OCI-LY3 (cell line): Measurements from ENCODE around the gene DAB1.
A peak's percentile ranks its signal among the peaks of the same experiment; 100 is the strongest.

Experiments
- H2AFZ ChIP-seq: fragments of 200-600, 300-600 bp; shearing (Covaris generic); 2 replicates; pipeline ENCODE4 v1.6.0; 2014; ENCODE audit warnings: antibody characterized with exemption, low read depth, low read length
- H3K27ac ChIP-seq: fragments of 200-600, 300-600 bp; sonication (generic); 2 replicates; pipeline ENCODE4 v1.5.1; 2014; ENCODE audit warnings: mild to moderate bottlenecking, low read length, moderate library complexity, mixed read lengths
- H3K27me3 ChIP-seq: fragments of 200-600, 300-600 bp; sonication (generic); 2 replicates; pipeline ENCODE4 v1.6.1; 2014; ENCODE audit warnings: low read depth, low read length, mixed read lengths
- H3K36me3 ChIP-seq: fragments of 200-600, 300-600 bp; sonication (generic); replicated peaks from 2 replicates; pipeline ENCODE3; 2014; ENCODE audit warnings: low read depth, low read length, mixed read lengths
- H3K4me1 ChIP-seq: fragments of 300-600, 200-600 bp; sonication (generic); 2 replicates; pipeline ENCODE4 v1.6.1; 2014; ENCODE audit warnings: low read length, mixed read lengths
- H3K4me2 ChIP-seq: fragments of 200-600, 300-600 bp; sonication (generic); 2 replicates; pipeline ENCODE4 v1.6.1; 2014; ENCODE audit warnings: low read length, mixed read lengths
- H3K4me3 ChIP-seq: fragments of 300-600, 200-600 bp; sonication (generic); 2 replicates; pipeline ENCODE4 v1.5.1; 2014; ENCODE audit warnings: antibody characterized with exemption, mild to moderate bottlenecking, low read length, moderate library complexity
- H3K79me2 ChIP-seq: fragments of 300-600, 200-600 bp; shearing (Covaris generic); 2 replicates; pipeline ENCODE4 v1.6.1; 2014; ENCODE audit warnings: mild to moderate bottlenecking, low read length, mixed read lengths
- H3K9ac ChIP-seq: fragments of 300-600, 200-600 bp; shearing (Covaris generic); 2 replicates; pipeline ENCODE4 v1.6.0; 2014; ENCODE audit warnings: mild to moderate bottlenecking, low read length, moderate library complexity
- H3K9me3 ChIP-seq: fragments of 200-600, 300-600 bp; shearing (Covaris generic); 2 replicates; pipeline ENCODE4 v1.6.1; 2014; ENCODE audit warnings: low read length, mixed read lengths; ENCODE audit not compliant: insufficient read depth
- H4K20me1 ChIP-seq: fragments of 200-600, 300-600 bp; sonication (generic); 2 replicates; pipeline ENCODE4 v1.6.1; 2016; ENCODE audit warnings: low read length, mixed read lengths; ENCODE audit not compliant: insufficient read depth
- EZH2phosphoT487 ChIP-seq: fragments of 200-600 bp; shearing (Covaris generic); IDR thresholded peaks from 2 replicates; pipeline ENCODE4 v1.6.1; 2018; ENCODE audit warnings: antibody characterized with exemption, mixed run types, low read depth
- TF ChIP-seq, protein P1 (sequence below): fragments of 200-600, 300-600 bp; sonication (generic); IDR thresholded peaks from 2 replicates; pipeline ENCODE4 v1.5.1; 2014; ENCODE audit warnings: antibody characterized with exemption, low read length, low read depth

The DAB1 gene

GRCh38 chr1:57158604-57158998 lies 265.3 kb downstream of the DAB1 start:
- TF ChIP-seq, protein P1, sequence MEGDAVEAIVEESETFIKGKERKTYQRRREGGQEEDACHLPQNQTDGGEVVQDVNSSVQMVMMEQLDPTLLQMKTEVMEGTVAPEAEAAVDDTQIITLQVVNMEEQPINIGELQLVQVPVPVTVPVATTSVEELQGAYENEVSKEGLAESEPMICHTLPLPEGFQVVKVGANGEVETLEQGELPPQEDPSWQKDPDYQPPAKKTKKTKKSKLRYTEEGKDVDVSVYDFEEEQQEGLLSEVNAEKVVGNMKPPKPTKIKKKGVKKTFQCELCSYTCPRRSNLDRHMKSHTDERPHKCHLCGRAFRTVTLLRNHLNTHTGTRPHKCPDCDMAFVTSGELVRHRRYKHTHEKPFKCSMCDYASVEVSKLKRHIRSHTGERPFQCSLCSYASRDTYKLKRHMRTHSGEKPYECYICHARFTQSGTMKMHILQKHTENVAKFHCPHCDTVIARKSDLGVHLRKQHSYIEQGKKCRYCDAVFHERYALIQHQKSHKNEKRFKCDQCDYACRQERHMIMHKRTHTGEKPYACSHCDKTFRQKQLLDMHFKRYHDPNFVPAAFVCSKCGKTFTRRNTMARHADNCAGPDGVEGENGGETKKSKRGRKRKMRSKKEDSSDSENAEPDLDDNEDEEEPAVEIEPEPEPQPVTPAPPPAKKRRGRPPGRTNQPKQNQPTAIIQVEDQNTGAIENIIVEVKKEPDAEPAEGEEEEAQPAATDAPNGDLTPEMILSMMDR = no peak
- no peak for TF ChIP-seq EZH2phosphoT487
- Histone ChIP-seq H3K27ac (no peak overlapping the region), H4K20me1 (no peaks in the 10 kb centered on the region), H3K4me1 (peaks cover 12% of the 10 kb centered on the region), H3K9me3 (no peaks in the 10 kb centered on the region), H3K27me3 (0 out of 2 replicates have a peak, but pooled peaks cover 6% of the 10 kb centered on the region), H3K79me2 (no peaks in the 10 kb centered on the region), H3K9ac (no peak overlapping the region), H3K4me3 (no peak overlapping the region), H2AFZ (no peak overlapping the region), H3K4me2 (no peak overlapping the region), H3K36me3 (no peaks in the 10 kb centered on the region)

GRCh38 chr1:57157818-57158603 lies 265.8 kb downstream of the DAB1 start:
- Histone ChIP-seq H4K20me1 (no peaks in the 10 kb centered on the region), H3K27ac (no peak overlapping the region), H3K27me3 (0 out of 2 replicates have a peak, but pooled peaks cover 6% of the 10 kb centered on the region), H3K36me3 (no peaks in the 10 kb centered on the region), H3K4me1 (peaks cover 12% of the 10 kb centered on the region), H3K79me2 (no peaks in the 10 kb centered on the region), H3K9me3 (no peaks in the 10 kb centered on the region), H3K4me3 (peak overlapping the region; percentile 14; the same call in 1 of the 2 replicates), H3K9ac (no peak overlapping the region), H3K4me2 (peak overlapping the region; percentile 43), H2AFZ (no peak overlapping the region; the same call in 1 of the 2 replicates)
- TF ChIP-seq, protein P1 = no peak
- TF ChIP-seq EZH2phosphoT487 = no peak

- no peaks in the 10 kb centered on the region for H3K79me2 ChIP-seq
- H3K27ac ChIP-seq = no peak overlapping the region
- no peak for TF ChIP-seq EZH2phosphoT487
- TF ChIP-seq, protein P1 = no peak
- H2AFZ ChIP-seq = no peak overlapping the region
- no peaks in the 10 kb centered on the region for H3K9me3 ChIP-seq
- 0 out of 2 replicates have a peak, but pooled peaks cover 1% of the 10 kb centered on the region for H3K27me3 ChIP-seq
- H3K4me3 ChIP-seq = no peak overlapping the region
- no peak overlapping the region for H3K4me2 ChIP-seq
- no peaks in the 10 kb centered on the region for H3K36me3 ChIP-seq
- no peak overlapping the region for H3K9ac ChIP-seq
- H4K20me1 ChIP-seq = no peaks in the 10 kb centered on the region
- peaks cover 12% of the 10 kb centered on the region for H3K4me1 ChIP-seq
Measured at GRCh38 chr1:57156907-57157306, 267.0 kb downstream of the DAB1 start.

DNA sequence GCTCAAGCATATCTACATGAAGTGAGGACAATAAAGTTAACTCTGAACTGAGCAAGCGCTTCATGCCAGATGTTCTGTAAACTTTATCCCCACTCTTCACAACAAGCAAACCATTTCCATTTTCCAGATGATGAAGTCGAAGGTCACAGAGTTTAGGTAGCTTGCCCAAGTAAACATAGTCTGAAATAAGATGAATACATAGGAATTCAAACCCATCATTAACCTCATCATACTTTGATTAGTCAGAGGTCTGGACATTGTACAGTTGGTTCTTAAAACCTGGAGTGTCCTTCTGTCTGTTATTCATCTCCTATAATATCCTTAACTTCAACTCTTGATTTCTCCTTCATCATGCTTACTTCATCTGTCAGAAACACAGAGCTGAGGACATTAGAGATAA lies 277.8 kb downstream of the DAB1 start:
- Histone ChIP-seq H3K4me1 (no peaks in the 10 kb centered on the region), H4K20me1 (no peaks in the 10 kb centered on the region), H3K79me2 (no peaks in the 10 kb centered on the region), H3K4me2 (no peak overlapping the region), H3K4me3 (no peak overlapping the region), H3K9me3 (no peaks in the 10 kb centered on the region), H3K9ac (no peak overlapping the region), H2AFZ (no peak overlapping the region), H3K27me3 (no peaks in the 10 kb centered on the region; the same call in 1 of the 2 replicates), H3K27ac (no peak overlapping the region), H3K36me3 (no peaks in the 10 kb centered on the region)
- TF ChIP-seq EZH2phosphoT487 = no peak
- TF ChIP-seq, protein P1 = no peak
